Measurements from ENCODE around the gene PSMC6. TPM values are rescaled to one million over a fixed set of nuclear protein-coding genes. Genes with fewer than 3 reads are reported as not detected.

PSMC6 gene
- total and polyA plus RNA-seq, 2 of the 8 experiments (the other 6 are each of a cell fraction or from before 2014, with no cell fraction given): 45.1 to 107 TPM

- H3K4me3 ChIP-seq (ENCODE audit: extremely low read depth in 1 of 4, insufficient read depth in 2 of 4, low read depth in 3 of 4, low read length in 4 of 4): no peak overlapping the region
- no peak overlapping the region for H3K23ac ChIP-seq (ENCODE audit: insufficient read length)
- no peaks in the 10 kb centered on the region for H3K79me2 ChIP-seq (ENCODE audit: control insufficient read depth in 1 of 2, insufficient read depth in 2 of 2, low read length in 2 of 2)
- no peak overlapping the region for H3K9ac ChIP-seq (replicated peaks in 1 of 4; ENCODE audit: extremely low read depth in 1 of 4, low read depth in 3 of 4, low read length in 3 of 4)
- H4K91ac ChIP-seq (replicated peaks; ENCODE audit: insufficient read length, low read length): no peak overlapping the region
- ChIA-PET CTCF (ENCODE audit: partially characterized antibody) (interaction anchor here (0.8 kb wide), 1 partner anchor 95 kb away, joined by 3 read pairs; no protein-coding TSS in a partner anchor), POLR2A (ENCODE audit: partially characterized antibody) (no interaction called here)
- no peaks in the 10 kb centered on the region for H3K79me1 ChIP-seq (ENCODE audit: low read depth, low read length)
- no peaks in the 10 kb centered on the region for H4K20me1 ChIP-seq (replicated peaks in 1 of 2; ENCODE audit: control insufficient read depth in 1 of 2, insufficient read depth in 2 of 2, low read length in 2 of 2)
- no peak overlapping the region for H3K56ac ChIP-seq (replicated peaks; ENCODE audit: insufficient read length, low read depth, low read length)
- H4K8ac ChIP-seq (ENCODE audit: extremely low read depth, insufficient read depth, low read length): no peak overlapping the region
- no peak overlapping the region for H2BK5ac ChIP-seq (ENCODE audit: low read depth, low read length)
- DNase-seq (ENCODE audit: low read depth in 1 of 2, low spot score in 2 of 2) (no peak), FAIRE-seq (peak; percentile 62)
- H2BK12ac ChIP-seq (ENCODE audit: low read depth, low read length): no peak overlapping the region
- no peak overlapping the region for H2AFZ ChIP-seq (ENCODE audit: low read length)
- H3K4ac ChIP-seq (replicated peaks; ENCODE audit: insufficient read length, low read depth, low read length): no peak overlapping the region
- H2BK120ac ChIP-seq (replicated peaks; ENCODE audit: low read depth, low read length): no peak overlapping the region
- H3K9me3 ChIP-seq (ENCODE audit: insufficient read depth in 2 of 2, low read depth in 1 of 2, low read length in 1 of 2): no peaks in the 10 kb centered on the region
- TF ChIP-seq NANOG (IDR thresholded peaks at IDR 0.05; ENCODE audit: insufficient read depth, low read depth, low read length, poor library complexity, severe bottlenecking) (no peak), ASH2L (IDR thresholded peaks at IDR 0.05; ENCODE audit: low read length) (no peak), ATF2 (IDR thresholded peaks at IDR 0.05; ENCODE audit: low read length) (no peak), EGR1 (IDR thresholded peaks at IDR 0.05; ENCODE audit: borderline replicate concordance, low read depth, low read length) (no peak), POLR2A (IDR thresholded peaks at IDR 0.05; ENCODE audit: control extremely low read depth in 1 of 2, low read depth in 2 of 2, low read length in 2 of 2) (no peak)
- no peaks in the 10 kb centered on the region for H3K23me2 ChIP-seq (ENCODE audit: low read depth, low read length)
- no peak overlapping the region for H2BK20ac ChIP-seq (ENCODE audit: low read length)
- no peak overlapping the region for H3K14ac ChIP-seq (ENCODE audit: insufficient read length)
- peaks cover 0 to 40% (median 10%) of the 10 kb centered on the region in 4 experiments; a peak in 6 of 8 replicates for H3K36me3 ChIP-seq (ENCODE audit: control insufficient read depth in 2 of 4, insufficient read depth in 4 of 4, low read length in 3 of 4)
- H3K27me3 ChIP-seq (replicated peaks in 1 of 4; ENCODE audit: control insufficient read depth in 3 of 4, extremely low read depth in 1 of 4, insufficient read depth in 3 of 4, low read length in 3 of 4): no peaks in the 10 kb centered on the region
- 94% methylated on average over 5 of the region's 5 CpGs; no CpG with 5 or more reads in 1 of the 2 experiments for WGBS, 2 experiments (ENCODE audit: extremely low coverage in 1 of 2, insufficient coverage in 1 of 2, insufficient read length in 1 of 2, insufficient replicate concordance in 2 of 2, low coverage in 1 of 2, low lambda C conversion rate in 2 of 2, missing lambda C conversion rate in 1 of 2)
- H3K27ac ChIP-seq (ENCODE audit: low read depth, low read length): no peak overlapping the region
- no peaks in the 10 kb centered on the region for H3K4me1 ChIP-seq (replicated peaks in 1 of 4; ENCODE audit: control insufficient read depth in 3 of 4, insufficient read depth in 4 of 4, low read length in 3 of 4)
- H4K5ac ChIP-seq (ENCODE audit: insufficient read length, low read depth, low read length): no peak overlapping the region
- no peak overlapping the region for H2AK5ac ChIP-seq (ENCODE audit: low read depth, low read length)
- H3K18ac ChIP-seq (ENCODE audit: extremely low read depth, low read length): no peak overlapping the region
- no peak overlapping the region for H2BK15ac ChIP-seq (ENCODE audit: low read length)
- H3K4me2 ChIP-seq (ENCODE audit: insufficient read depth in 1 of 2, low read depth in 2 of 2, low read length in 2 of 2): no peak overlapping the region
These were observed 48.8 kb downstream of the PSMC6 start for GRCh38 chr14:52755607-52756316.

All from H1 (cell line).